Heart right ventricle (tissue), 16 donors: ENCODE results near the gene ATG16L1. TPM values are rescaled to one million over a fixed set of nuclear protein-coding genes. Genes with fewer than 3 reads are reported as not detected.

Source experiments
- ATAC-seq, 8 donors: fragments of 200-7000 bp; cut with Tn5 transposase; one replicate each; pipeline ENCODE4 v1.9.1; 2020; ENCODE audit warnings: mild to moderate bottlenecking in 8 of 8, moderate library complexity in 8 of 8, moderate number of reproducible peaks in 1 of 8
- DNase-seq, 2 donors: peaks; one replicate each; pipeline ENCODE4 v3.0.0-alpha.2; 2020
- H3K27ac ChIP-seq, 10 donors: fragments of 200-600 bp; sonication (generic) in 2 of 10; one replicate each; pipeline versions ENCODE4 v1.5.0 to v1.8.0; 2020 to 2022; ENCODE audit warnings: mild to moderate bottlenecking in 3 of 10
- H3K27me3 ChIP-seq, 7 donors: fragments of 200-600 bp; one replicate each; pipeline ENCODE4 v1.8.0; 2021 to 2022; ENCODE audit warnings: mild to moderate bottlenecking in 2 of 7
- H3K36me3 ChIP-seq, 9 donors: fragments of 200-600 bp; sonication (generic) in 1 of 9; one replicate each; pipeline versions ENCODE4 v1.5.0 to v1.8.0; 2020 to 2022; ENCODE audit warnings: mild to moderate bottlenecking in 2 of 9
- H3K4me1 ChIP-seq, 9 donors: fragments of 200-600 bp; sonication (generic) in 1 of 9; one replicate each; pipeline versions ENCODE4 v1.5.0 to v1.8.0; 2020 to 2022; ENCODE audit warnings: mild to moderate bottlenecking in 4 of 9
- H3K4me3 ChIP-seq, 10 donors: fragments of 200-600 bp; sonication (generic) in 2 of 10; one replicate each; pipeline versions ENCODE4 v1.5.0 to v1.8.0; 2020 to 2022; ENCODE audit warnings: mild to moderate bottlenecking in 7 of 10, moderate library complexity in 2 of 10
- H3K9me3 ChIP-seq, 11 donors: fragments of 200-600 bp in 10 of 11; sonication (generic) in 2 of 11; one replicate each; pipeline versions ENCODE4 v1.5.0 to v1.8.0; 2013 to 2022; ENCODE audit warnings: mild to moderate bottlenecking in 2 of 11, control low read depth in 1 of 11, moderate library complexity in 1 of 11
- WGBS, 2 donors: extraction: QIAGEN DNeasy Blood & Tissue Kit; methylation state at CpG; one replicate each; pipeline ENCODE4 v1.1.7; 2013; ENCODE audit warnings: inconsistent platforms in 1 of 2; 5-methylcytosine and 5-hydroxymethylcytosine counted together
- intact Hi-C, 10 donors: fragments of 100-400 bp; cut with DNase I; formaldehyde crosslinking; loops; one replicate each; pipeline versions ENCODE4 v1.11.1 to v1.14.2; 2022
- polyA plus RNA-seq, 2 donors: library from polyadenylated mRNA; stranded (reverse); fragments of 200-250 nt; gene quantifications; one replicate each; pipeline ENCODE4 v1.2.3, GENCODE V29; 2013
- total RNA-seq, 10 donors: library from RNA; stranded (reverse); fragmentation: NEBNext Ultra II Directional in 3 of 10; extraction: Animal tissue kit (Norgen Biotek cat#: 25700) in 3 of 10; gene quantifications; one replicate each; pipeline versions ENCODE4 v1.2.1 to v1.2.4, GENCODE V29; 2021 to 2023
- TF ChIP-seq, protein P1 (sequence below), 9 donors: fragments of 200-600 bp; sonication (generic) in 2 of 9; IDR thresholded peaks; one replicate each; pipeline versions ENCODE4 v1.5.0 to v1.8.0; 2021 to 2022; ENCODE audit warnings: antibody characterized with exemption in 9 of 9, mild to moderate bottlenecking in 5 of 9, moderate library complexity in 1 of 9
- donor health status: Arrhythmogenic right ventricular cardiomyopathy.
- donor health status: ischemic (EF 13 %, LVEDD 7.1; RV severe dilation, severe dysfunction).
- donor health status: healthy with polysubstance abuse.
- donor health status: DM: no; HTN: yes; CAD: no.
- donor health status: DM: no; HTN: no; CAD: no.
- donor health status: ischemic (EF 25% LVEDD 6.9; RV normal size, moderate dysfunction).
- donor health status: ischemic (EF 25% LVEDD 5.7; RV mildly dilated, moderate dysfunction).
- donor health status: healthy.
- donor health status: DM: yes; HTN: yes; CAD: no.
- donor health status: Ischemic cardiomyopathy.
- donor health status: ischemic (EF 35%, LVEDD 5.7; RV mildly dilated, moderate dysfunction).
- donor health status: nonischemic (EF 11% LVEDD 7.7; RV severe dilation, severe dysfunction).
- donor health status: DM: yes; HTN: yes; CAD: no.
- donor health status: PGD.
- donor health status: ischemic (EF 29% LVEDD 5.4; RV normal size, mild dysfunction).
- donor health status: nonischemic (EF 23%, LVEDD 6.1; RV moderate dilation, normal function).

ATG16L1 gene
- total and polyA plus RNA-seq, 12 donors = 7.4 to 19.2 (median 15.5) TPM

DNA sequence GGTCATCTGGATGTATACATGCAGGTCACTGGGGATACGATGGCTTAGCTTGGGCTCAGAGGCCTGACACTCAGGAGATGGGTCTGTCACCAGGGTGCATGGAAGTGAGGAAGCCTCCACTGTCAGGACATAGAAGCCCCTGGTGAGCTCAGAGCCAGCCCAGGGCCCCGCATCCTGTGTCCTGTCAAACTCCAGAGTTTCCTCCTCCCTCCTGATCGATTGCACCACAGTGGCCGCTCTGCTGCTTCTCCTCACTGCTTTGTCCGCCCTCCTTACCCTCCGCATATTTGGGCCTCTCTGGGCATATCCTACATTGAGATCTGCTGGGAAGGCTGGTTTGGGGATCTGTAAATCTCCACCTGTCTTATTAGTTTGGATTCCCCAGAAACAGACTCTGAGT, 37.5 kb upstream of the ATG16L1 start:
- no peaks in the 10 kb centered on the region for H3K27me3 ChIP-seq
- WGBS, 2 donors = 73 to 81% methylated on average over 6 of the region's 6 CpGs
- peaks cover 0 to 28% (median 23%) of the 10 kb centered on the region in 9 donors for H3K4me1 ChIP-seq
- no peak overlapping the region for H3K27ac ChIP-seq
- no peaks in the 10 kb centered on the region for H3K9me3 ChIP-seq
- ATAC-seq (no peak), DNase-seq (no peak)
- intact Hi-C loops = no loop called here
- TF ChIP-seq, protein P1, sequence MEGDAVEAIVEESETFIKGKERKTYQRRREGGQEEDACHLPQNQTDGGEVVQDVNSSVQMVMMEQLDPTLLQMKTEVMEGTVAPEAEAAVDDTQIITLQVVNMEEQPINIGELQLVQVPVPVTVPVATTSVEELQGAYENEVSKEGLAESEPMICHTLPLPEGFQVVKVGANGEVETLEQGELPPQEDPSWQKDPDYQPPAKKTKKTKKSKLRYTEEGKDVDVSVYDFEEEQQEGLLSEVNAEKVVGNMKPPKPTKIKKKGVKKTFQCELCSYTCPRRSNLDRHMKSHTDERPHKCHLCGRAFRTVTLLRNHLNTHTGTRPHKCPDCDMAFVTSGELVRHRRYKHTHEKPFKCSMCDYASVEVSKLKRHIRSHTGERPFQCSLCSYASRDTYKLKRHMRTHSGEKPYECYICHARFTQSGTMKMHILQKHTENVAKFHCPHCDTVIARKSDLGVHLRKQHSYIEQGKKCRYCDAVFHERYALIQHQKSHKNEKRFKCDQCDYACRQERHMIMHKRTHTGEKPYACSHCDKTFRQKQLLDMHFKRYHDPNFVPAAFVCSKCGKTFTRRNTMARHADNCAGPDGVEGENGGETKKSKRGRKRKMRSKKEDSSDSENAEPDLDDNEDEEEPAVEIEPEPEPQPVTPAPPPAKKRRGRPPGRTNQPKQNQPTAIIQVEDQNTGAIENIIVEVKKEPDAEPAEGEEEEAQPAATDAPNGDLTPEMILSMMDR (IDR thresholded peaks at IDR 0.05) = no peak
- H3K36me3 ChIP-seq = no peaks in the 10 kb centered on the region
- H3K4me3 ChIP-seq = no peak overlapping the region

DNA sequence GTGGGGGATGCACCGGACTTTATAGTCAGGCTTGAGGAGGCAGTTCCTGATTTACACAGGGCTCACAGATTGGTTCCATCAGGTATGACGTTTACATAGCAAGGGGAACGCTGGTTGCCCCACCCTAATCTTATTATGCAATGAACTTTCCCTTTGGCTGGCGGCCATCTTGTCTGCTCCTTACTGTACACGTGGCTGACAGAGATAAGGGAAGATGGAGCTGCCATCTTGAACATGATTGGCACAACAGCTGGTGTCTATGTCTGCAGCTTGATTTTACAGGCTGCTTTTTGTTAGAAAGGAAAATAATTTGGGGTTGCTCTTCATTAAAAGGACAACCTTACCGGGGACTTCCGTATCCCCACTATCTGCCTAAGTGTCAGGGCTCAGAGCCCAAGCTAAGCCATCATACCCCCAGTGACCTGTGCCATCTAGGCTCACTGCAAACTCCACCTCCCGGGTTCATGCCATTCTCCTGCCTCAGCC, 33.5 kb upstream of the ATG16L1 start:
- DNase-seq = no peak
- Histone ChIP-seq H3K9me3 (no peaks in the 10 kb centered on the region), H3K36me3 (no peaks in the 10 kb centered on the region), H3K27ac (no peak overlapping the region), H3K4me1 (no peaks in the 10 kb centered on the region), H3K27me3 (no peaks in the 10 kb centered on the region), H3K4me3 (no peak overlapping the region)
- WGBS, 2 donors = 71 to 78% methylated on average over 8 of the region's 8 CpGs
- intact Hi-C loops = no loop called here
- TF ChIP-seq, protein P1 (IDR thresholded peaks at IDR 0.05) = no peak
- ATAC-seq = no peak

DNA sequence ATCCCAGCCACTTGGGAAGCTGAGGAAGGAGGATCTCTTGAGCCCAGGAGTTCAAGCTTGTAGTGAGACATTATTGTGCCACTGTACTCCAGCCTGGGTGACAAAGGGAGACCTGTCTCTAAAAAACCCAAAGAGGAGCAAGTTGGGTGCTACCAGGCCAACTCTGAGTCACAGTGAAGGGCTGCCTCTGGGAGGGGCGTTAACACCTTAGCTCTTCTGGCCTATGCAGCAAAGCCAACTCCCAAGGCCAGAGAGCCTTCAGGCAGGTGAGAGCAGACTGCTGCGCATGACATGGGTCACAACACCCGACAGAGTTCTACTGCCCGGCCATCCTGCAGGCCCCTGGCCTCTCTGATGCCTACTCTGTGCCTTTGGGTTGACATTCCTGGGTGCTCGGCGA, 32.6 kb upstream of the ATG16L1 start:
- DNase-seq = no peak
- no peaks in the 10 kb centered on the region for H3K36me3 ChIP-seq
- TF ChIP-seq, protein P1 (IDR thresholded peaks at IDR 0.05) = no peak
- no peaks in the 10 kb centered on the region for H3K9me3 ChIP-seq
- no peak overlapping the region for H3K4me3 ChIP-seq
- H3K27ac ChIP-seq = no peak overlapping the region
- ATAC-seq = no peak
- intact Hi-C loops = no loop called here
- 93 to 94% methylated on average over 6 of the region's 6 CpGs for WGBS, 2 donors
- H3K4me1 ChIP-seq = no peaks in the 10 kb centered on the region
- H3K27me3 ChIP-seq = no peaks in the 10 kb centered on the region

DNA sequence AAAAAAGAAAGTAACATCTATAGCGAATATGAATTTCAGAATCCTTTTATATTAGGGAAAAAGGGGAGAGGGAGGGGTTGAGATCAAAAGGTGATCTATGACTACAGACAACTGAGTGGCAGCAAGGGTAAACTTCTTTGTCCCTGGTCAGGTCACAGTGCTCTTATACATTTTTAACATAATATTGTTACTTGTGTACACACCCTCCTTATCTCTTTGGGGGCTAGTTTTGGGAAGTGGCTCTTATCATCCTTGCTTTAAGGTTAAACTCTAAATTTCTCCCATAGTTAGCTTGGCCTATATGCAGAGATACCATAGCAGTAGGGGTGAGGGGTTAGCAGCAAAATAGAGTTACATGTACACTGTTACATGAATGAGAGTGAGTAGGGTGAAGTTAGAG, 31.6 kb upstream of the ATG16L1 start:
- intact Hi-C loops = no loop called here
- WGBS, 2 donors = 93 to 95% methylated on average over 1 of the region's 1 CpG

More for the DNA sequence above, 31.6 kb upstream of the ATG16L1 start:
- ATAC-seq = no peak
- H3K27ac ChIP-seq = no peak overlapping the region
- DNase-seq = no peak
- H3K4me3 ChIP-seq = no peak overlapping the region
- H3K27me3 ChIP-seq = peaks cover 0 to 4% (median 0%) of the 10 kb centered on the region in 7 donors
- H3K4me1 ChIP-seq = no peaks in the 10 kb centered on the region
- TF ChIP-seq, protein P1 (IDR thresholded peaks at IDR 0.05) = no peak
- no peaks in the 10 kb centered on the region for H3K36me3 ChIP-seq
- no peaks in the 10 kb centered on the region for H3K9me3 ChIP-seq
